T-helper 17 cell (primary cell): ENCODE results near the gene FRMD4A. TPM values are rescaled to one million over a fixed set of nuclear protein-coding genes. Genes with fewer than 3 reads are reported as not detected.

Source experiments
- ATAC-seq: fragments of 150-1000 bp; cut with Tn5 transposase; 2 replicates; pipeline ENCODE4 v1.10.0; 2021; ENCODE audit warnings: mild to moderate bottlenecking, moderate library complexity
- DNase-seq, 3 donors: peaks; one replicate each; pipeline versions ENCODE4 v3.0.0 to v3.0.0-alpha.2; 2020 to 2021
- H3K9me3 ChIP-seq: one replicate; pipeline ENCODE4 v1.7.0; 2013; ENCODE audit warnings: low read length, mild to moderate bottlenecking; ENCODE audit not compliant: control insufficient read depth, poor library complexity, severe bottlenecking
- H3K27ac Mint-ChIP-seq: one replicate; pipeline ENCODE4 v1.8.0; 2022; ENCODE audit warnings: mild to moderate bottlenecking, moderate library complexity, mixed read lengths
- H3K27me3 Mint-ChIP-seq: one replicate; pipeline ENCODE4 v1.8.0; 2022; ENCODE audit warnings: mixed read lengths
- H3K36me3 Mint-ChIP-seq: one replicate; pipeline ENCODE4 v1.8.0; 2022; ENCODE audit warnings: low read depth, mixed read lengths
- H3K4me1 Mint-ChIP-seq: one replicate; pipeline ENCODE4 v1.8.0; 2022; ENCODE audit warnings: mild to moderate bottlenecking, mixed read lengths
- H3K4me3 Mint-ChIP-seq: one replicate; pipeline ENCODE4 v1.8.0; 2022; ENCODE audit warnings: mild to moderate bottlenecking, moderate library complexity, mixed read lengths
- total RNA-seq, 4 donors: library from RNA in 2 of 4; stranded (reverse) in 2 of 4; gene quantifications; one replicate each; pipeline ENCODE4 v1.2.3 and lab custom pipeline; 2022 to 2026

Gene FRMD4A
- total RNA-seq, 2 donors from 2014 or later = 1.3 to 2.7 TPM

DNA sequence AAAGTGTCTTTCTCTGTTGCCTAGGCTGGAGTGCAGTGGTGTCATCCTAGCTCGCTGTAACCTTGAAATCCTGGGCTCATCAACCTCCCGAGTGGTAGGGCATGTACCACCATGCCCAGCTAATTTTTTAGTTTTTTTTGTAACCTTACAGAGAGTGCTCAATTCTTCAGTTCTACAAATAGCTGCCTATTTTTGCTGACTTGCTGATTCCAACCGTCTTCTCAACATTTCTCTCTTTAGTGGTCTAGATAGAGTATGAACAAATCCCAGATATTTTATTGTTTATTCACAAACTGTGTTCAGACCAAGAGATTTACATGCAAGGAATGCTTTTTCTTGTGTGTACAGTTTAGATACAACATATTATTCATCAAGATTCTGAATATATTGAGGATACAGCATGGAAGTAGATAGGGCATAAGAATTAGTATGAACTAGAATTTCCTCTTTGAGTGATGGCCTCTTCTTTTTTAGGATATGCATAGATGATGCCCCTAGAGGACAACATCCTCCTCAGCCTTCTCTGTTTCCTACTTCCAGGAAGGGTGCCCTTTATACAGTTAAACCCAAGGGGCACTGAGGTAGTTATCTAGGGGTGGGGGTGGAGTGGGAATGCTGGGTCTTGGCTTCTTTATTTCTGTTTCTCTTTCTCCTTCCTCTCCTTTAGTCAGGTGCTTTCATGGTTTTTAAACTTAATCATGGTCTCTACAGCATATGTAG, 717.9 kb downstream of the FRMD4A start:
- Mint-ChIP-seq H3K4me3 (no peak overlapping the region), H3K27ac (no peak overlapping the region), H3K4me1 (peaks cover 2% of the 10 kb centered on the region), H3K27me3 (no peaks in the 10 kb centered on the region), H3K36me3 (peaks cover 24% of the 10 kb centered on the region)
- ATAC-seq (no peak), DNase-seq (no peak)
- no peaks in the 10 kb centered on the region for H3K9me3 ChIP-seq

DNA sequence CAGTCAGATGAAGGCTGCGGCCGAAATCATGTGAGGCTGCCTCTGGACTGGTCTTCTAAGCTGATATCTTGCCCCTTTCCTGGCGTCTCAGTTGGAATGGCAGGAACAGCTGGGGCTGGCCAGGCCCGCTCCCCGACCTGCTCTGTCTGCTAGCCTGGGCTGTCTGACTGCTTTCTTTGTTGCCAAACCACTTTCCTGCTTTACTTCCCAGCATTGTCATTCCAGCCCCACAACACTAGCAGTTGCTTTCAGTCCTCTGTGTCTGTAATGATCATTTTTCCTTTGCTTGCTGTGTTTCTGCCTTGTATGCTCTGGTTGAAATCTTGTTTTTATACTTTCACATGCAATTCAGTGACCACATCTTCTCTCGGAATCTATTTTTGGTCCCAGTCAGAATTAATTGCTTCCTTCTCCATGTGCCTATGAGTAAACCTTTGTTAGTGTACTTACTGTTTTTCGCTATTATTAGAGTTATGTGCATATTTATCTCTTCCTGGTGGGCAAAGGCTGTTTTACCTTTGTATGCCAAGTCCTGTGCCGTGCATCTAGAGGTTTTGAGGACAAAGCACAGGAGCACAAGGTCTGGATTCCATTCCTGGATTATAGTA, 722.4 kb downstream of the FRMD4A start:
- no peaks in the 10 kb centered on the region for H3K9me3 ChIP-seq
- H3K4me3 Mint-ChIP-seq = no peak overlapping the region
- peaks cover 4% of the 10 kb centered on the region for H3K4me1 Mint-ChIP-seq
- no peak overlapping the region for H3K27ac Mint-ChIP-seq
- peaks cover 22% of the 10 kb centered on the region for H3K36me3 Mint-ChIP-seq
- H3K27me3 Mint-ChIP-seq = no peaks in the 10 kb centered on the region
- ATAC-seq (no peak), DNase-seq (no peak)

DNA sequence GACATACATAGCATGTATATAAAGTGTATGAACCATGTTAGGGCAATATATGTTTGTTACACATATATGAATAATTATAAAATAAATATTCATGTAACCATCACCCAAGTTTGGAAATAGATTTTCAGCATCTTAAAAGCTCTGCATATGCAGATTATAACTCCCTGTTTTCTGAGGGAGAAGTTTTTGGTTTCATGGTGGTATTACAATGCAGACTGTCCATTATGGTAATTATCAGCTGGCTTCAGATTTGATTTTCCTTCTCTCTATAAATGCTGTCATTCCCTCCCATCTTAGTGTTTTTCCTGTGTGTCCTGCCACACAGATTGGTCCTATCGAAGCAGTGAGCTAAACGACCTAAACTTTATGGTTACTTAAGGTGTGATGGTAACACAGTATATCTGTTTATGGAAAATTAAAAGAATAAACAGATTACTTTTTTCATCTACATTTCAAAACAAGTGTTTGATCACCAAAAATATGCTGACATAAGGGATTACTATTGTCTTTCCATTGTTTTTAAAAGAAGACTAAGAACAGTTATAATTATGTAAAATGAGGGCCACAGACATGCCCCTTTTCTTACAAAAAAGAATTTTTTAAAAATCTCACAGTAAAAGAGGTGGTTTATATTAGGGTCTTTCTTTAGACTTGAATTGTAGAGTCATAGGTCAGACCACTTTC, 726.2 kb downstream of the FRMD4A start:
- ATAC-seq (no peak), DNase-seq (no peak)
- peaks cover 7% of the 10 kb centered on the region for H3K4me1 Mint-ChIP-seq
- no peak overlapping the region for H3K4me3 Mint-ChIP-seq
- no peaks in the 10 kb centered on the region for H3K27me3 Mint-ChIP-seq
- H3K36me3 Mint-ChIP-seq = peaks cover 13% of the 10 kb centered on the region
- H3K27ac Mint-ChIP-seq = no peak overlapping the region
- no peaks in the 10 kb centered on the region for H3K9me3 ChIP-seq

DNA sequence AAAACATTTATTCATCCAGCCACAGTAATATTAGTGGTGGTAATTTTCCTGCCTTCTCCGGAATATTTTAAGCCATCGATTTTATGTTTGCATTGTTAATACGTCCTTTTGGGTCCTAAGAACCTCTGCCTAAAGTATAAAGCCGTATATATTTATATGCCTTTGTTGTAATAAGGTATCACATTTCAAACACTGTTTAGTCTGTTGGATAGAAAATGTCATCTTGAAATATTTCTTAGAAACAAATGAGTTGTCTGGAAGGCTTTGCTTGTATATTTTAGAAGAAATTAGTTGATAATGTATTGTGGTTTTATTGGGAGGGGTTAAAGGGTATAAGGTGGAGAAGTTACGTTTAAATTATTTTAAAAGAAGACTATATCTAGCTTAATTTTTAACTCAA, 732.8 kb downstream of the FRMD4A start:
- Mint-ChIP-seq H3K27ac (no peak overlapping the region), H3K4me3 (no peak overlapping the region), H3K27me3 (no peaks in the 10 kb centered on the region), H3K36me3 (peaks cover 15% of the 10 kb centered on the region), H3K4me1 (peaks cover 22% of the 10 kb centered on the region)
- no peak for DNase-seq
- no peak for ATAC-seq
- H3K9me3 ChIP-seq = no peaks in the 10 kb centered on the region

DNA sequence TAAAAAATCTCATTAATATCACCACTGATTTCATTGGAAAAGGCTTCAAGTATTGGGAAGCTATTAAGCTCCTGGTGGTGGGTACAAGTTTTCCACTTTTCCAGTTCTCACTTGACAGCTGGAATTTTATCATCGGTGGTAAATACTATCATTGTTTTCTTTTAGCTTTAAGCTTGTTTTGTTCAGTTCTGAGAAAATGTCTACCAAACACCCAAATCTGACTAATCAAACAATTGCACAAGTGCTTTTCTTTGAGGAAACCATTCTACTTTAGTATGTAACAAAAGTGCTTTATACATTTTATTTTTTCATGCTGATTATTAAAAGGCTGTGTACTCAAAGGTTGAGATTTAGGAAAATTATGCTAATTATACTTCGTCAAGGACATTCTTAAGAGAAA, 736.1 kb downstream of the FRMD4A start:
- no peak for ATAC-seq

More for the DNA sequence above, 736.1 kb downstream of the FRMD4A start:
- peaks cover 16% of the 10 kb centered on the region for H3K36me3 Mint-ChIP-seq
- no peak for DNase-seq
- H3K4me3 Mint-ChIP-seq = no peak overlapping the region
- no peaks in the 10 kb centered on the region for H3K9me3 ChIP-seq
- H3K27ac Mint-ChIP-seq = no peak overlapping the region
- no peaks in the 10 kb centered on the region for H3K27me3 Mint-ChIP-seq
- peaks cover 32% of the 10 kb centered on the region for H3K4me1 Mint-ChIP-seq
